IMR-90 (cell line): ENCODE measurements around the gene DET1. TPM values are rescaled to one million over a fixed set of nuclear protein-coding genes. Genes with fewer than 3 reads are reported as not detected.
A peak's percentile ranks its signal among the peaks of the same experiment; 100 is the strongest.

Experiments used
- ATAC-seq: fragments of 200-7000 bp; cut with Tn5 transposase; 2 replicates; pipeline ENCODE4 v1.9.1; 2020; ENCODE audit warnings: low read depth, mild to moderate bottlenecking, moderate library complexity
- BruUV-seq: library from RNA; stranded (reverse); fragments of 400-500 nt; replicated peaks from 2 replicates; lab custom pipeline; 2021; lab: Mats Ljungman, UMichigan
- CTCF ChIA-PET: fragments of 300-600 bp; formaldehyde crosslinking; extraction: SDS; loops from one replicate; lab custom pipeline; 2021; ENCODE audit warnings: antibody characterized with exemption; lab: Yijun Ruan, JAX
- POLR2A ChIA-PET: fragments of 300-600 bp; sonication (Branson Sonifier 250); formaldehyde crosslinking; loops from one replicate; lab custom pipeline; 2022; ENCODE audit warnings: antibody characterized with exemption; ENCODE audit not compliant: unreplicated experiment; lab: Charles Lee
- DNase-seq: peaks from one replicate; pipeline ENCODE4 v3.0.0; 2013
- H2AFZ ChIP-seq: replicated peaks from 2 replicates; pipeline ENCODE3; 2013; ENCODE audit warnings: low read length, mild to moderate bottlenecking; ENCODE audit not compliant: poor library complexity
- H2AK5ac ChIP-seq: 2 replicates; pipeline ENCODE4 v1.6.1; 2013; ENCODE audit warnings: low read depth, low read length, inconsistent platforms
- H2AK9ac ChIP-seq: replicated peaks from 2 replicates; pipeline ENCODE3; 2013; ENCODE audit warnings: mild to moderate bottlenecking, low read depth, low read length, moderate library complexity; ENCODE audit not compliant: poor library complexity
- H2BK120ac ChIP-seq: 2 replicates; pipeline ENCODE4 v1.6.1; 2013; ENCODE audit warnings: low read depth, low read length, inconsistent platforms
- H2BK15ac ChIP-seq: 3 replicates; pipeline ENCODE4 v1.6.1; 2013; ENCODE audit warnings: low read depth, low read length, inconsistent platforms
- H2BK20ac ChIP-seq: 2 replicates; pipeline ENCODE4 v1.6.1; 2013; ENCODE audit warnings: low read depth, mild to moderate bottlenecking, inconsistent platforms, low read length, moderate library complexity
- H2BK5ac ChIP-seq: 2 replicates; pipeline ENCODE4 v1.6.1; 2013; ENCODE audit warnings: mild to moderate bottlenecking, low read depth, low read length, inconsistent platforms; ENCODE audit not compliant: poor library complexity, severe bottlenecking
- H3K14ac ChIP-seq: replicated peaks from 2 replicates; pipeline ENCODE4 v1.6.1; 2013; ENCODE audit warnings: low read depth, low read length, inconsistent platforms
- H3K18ac ChIP-seq: 2 replicates; pipeline ENCODE4 v1.6.1; 2013; ENCODE audit warnings: low read depth, low read length, control low read depth
- H3K23ac ChIP-seq: 2 replicates; pipeline ENCODE4 v1.6.1; 2013; ENCODE audit warnings: low read depth, low read length, inconsistent platforms
- H3K27ac ChIP-seq: 2 replicates; pipeline ENCODE4 v1.5.1; 2013; ENCODE audit warnings: mild to moderate bottlenecking, control low read depth, low read length; ENCODE audit not compliant: insufficient read depth
- H3K27me3 ChIP-seq: 2 replicates; pipeline ENCODE4 v1.6.1; 2013; ENCODE audit warnings: low read length; ENCODE audit not compliant: control insufficient read depth, insufficient read depth
- H3K36me3 ChIP-seq: 2 replicates; pipeline ENCODE4 v1.6.1; 2013; ENCODE audit warnings: low read length, mixed read lengths; ENCODE audit not compliant: control insufficient read depth, insufficient read depth
- H3K4ac ChIP-seq: 2 replicates; pipeline ENCODE4 v1.6.1; 2013; ENCODE audit warnings: low read depth, low read length, inconsistent platforms
- H3K4me1 ChIP-seq: 2 replicates; pipeline ENCODE4 v1.6.1; 2013; ENCODE audit warnings: low read length, mixed read lengths; ENCODE audit not compliant: control insufficient read depth, insufficient read depth
- H3K4me2 ChIP-seq: 2 replicates; pipeline ENCODE4 v1.6.1; 2013; ENCODE audit warnings: low read depth, mild to moderate bottlenecking, control low read depth, low read length, moderate library complexity
- H3K4me3 ChIP-seq: 2 replicates; pipeline ENCODE4 v1.5.1; 2013; ENCODE audit warnings: low read depth, mild to moderate bottlenecking, control low read depth, low read length, moderate library complexity; ENCODE audit not compliant: insufficient read depth
- H3K56ac ChIP-seq: 2 replicates; pipeline ENCODE4 v1.6.1; 2013; ENCODE audit warnings: low read length, inconsistent platforms; ENCODE audit not compliant: insufficient read depth; ENCODE audit errors: extremely low read depth
- H3K79me1 ChIP-seq, 2 experiments: 2 replicates each; pipeline ENCODE4 v1.6.1; 2013; ENCODE audit warnings: low read length in 2 of 2, inconsistent platforms in 1 of 2, low read depth in 1 of 2
- H3K9ac ChIP-seq: 2 replicates; pipeline ENCODE4 v1.6.1; 2013; ENCODE audit warnings: low read depth, low read length, control low read depth
- H3K9me1 ChIP-seq: 2 replicates; pipeline ENCODE4 v1.6.1; 2013; ENCODE audit warnings: low read length, inconsistent platforms; ENCODE audit not compliant: insufficient read depth
- H3K9me3 ChIP-seq: 2 replicates; pipeline ENCODE4 v1.6.1; 2013; ENCODE audit warnings: low read length; ENCODE audit not compliant: control insufficient read depth, insufficient read depth
- H4K20me1 ChIP-seq: 2 replicates; pipeline ENCODE4 v1.6.1; 2013; ENCODE audit warnings: low read length, inconsistent platforms; ENCODE audit not compliant: insufficient read depth
- H4K5ac ChIP-seq: 2 replicates; pipeline ENCODE4 v1.6.1; 2013; ENCODE audit warnings: mild to moderate bottlenecking, low read depth, low read length, control low read depth
- H4K8ac ChIP-seq, 2 experiments: 2 replicates each; pipeline ENCODE4 v1.6.1; 2013; ENCODE audit warnings: low read depth in 2 of 2, low read length in 2 of 2, control low read depth in 1 of 2, inconsistent platforms in 1 of 2
- H4K91ac ChIP-seq: 2 replicates; pipeline ENCODE4 v1.6.1; 2013; ENCODE audit warnings: low read depth, low read length, inconsistent platforms; ENCODE audit not compliant: insufficient read depth
- BHLHE40 ChIP-seq: fragments of 150-350 bp; IDR thresholded peaks from 2 replicates; pipeline ENCODE4 v1.6.1; 2016; ENCODE audit warnings: mild to moderate bottlenecking, low read depth, low read length
- CEBPB ChIP-seq: IDR thresholded peaks from 2 replicates; pipeline ENCODE4 v1.6.1; 2012; ENCODE audit warnings: low read depth, low read length, improper control_type of control experiment
- CHD1 ChIP-seq: IDR thresholded peaks from 2 replicates; pipeline ENCODE4 v1.6.1; 2012; ENCODE audit warnings: low read depth, low read length, improper control_type of control experiment
- CTCF ChIP-seq: conservative IDR thresholded peaks from 2 replicates; pipeline ENCODE4 v1.5.1; 2012; ENCODE audit warnings: mild to moderate bottlenecking, low read depth, low read length, improper control_type of control experiment
- ELK1 ChIP-seq: fragments of 150-350 bp; IDR thresholded peaks from 2 replicates; pipeline ENCODE4 v1.6.1; 2016; ENCODE audit warnings: low read depth, mild to moderate bottlenecking, low read length, moderate library complexity, borderline replicate concordance
- FOS ChIP-seq: fragments of 150-350 bp; IDR thresholded peaks from 2 replicates; pipeline ENCODE4 v1.6.1; 2016; ENCODE audit warnings: low read depth, low read length
- MAFK ChIP-seq: IDR thresholded peaks from 2 replicates; pipeline ENCODE4 v1.6.1; 2012; ENCODE audit warnings: low read depth, low read length, improper control_type of control experiment
- MAZ ChIP-seq: IDR thresholded peaks from 2 replicates; pipeline ENCODE4 v1.6.1; 2012; ENCODE audit warnings: low read depth, mild to moderate bottlenecking, low read length, improper control_type of control experiment, moderate library complexity, borderline replicate concordance
- MXI1 ChIP-seq: IDR thresholded peaks from 2 replicates; pipeline ENCODE4 v1.6.1; 2012; ENCODE audit warnings: low read depth, mild to moderate bottlenecking, low read length, moderate library complexity, borderline replicate concordance
- NFE2L2 ChIP-seq: fragments of 150-350 bp; IDR thresholded peaks from 2 replicates; pipeline ENCODE4 v1.6.1; 2016; ENCODE audit warnings: low read depth, mild to moderate bottlenecking, low read length
- POLR2A ChIP-seq: IDR thresholded peaks from 2 replicates; pipeline ENCODE4 v1.6.1; 2012; ENCODE audit warnings: mild to moderate bottlenecking, low read depth, low read length
- RAD21 ChIP-seq: IDR thresholded peaks from 2 replicates; pipeline ENCODE4 v1.6.1; 2012; ENCODE audit warnings: low read length, improper control_type of control experiment
- RCOR1 ChIP-seq: IDR thresholded peaks from 2 replicates; pipeline ENCODE4 v1.6.1; 2012; ENCODE audit warnings: mild to moderate bottlenecking, low read length, improper control_type of control experiment; ENCODE audit not compliant: insufficient replicate concordance
- RFX5 ChIP-seq: IDR thresholded peaks from 2 replicates; pipeline ENCODE4 v1.8.0; 2012; ENCODE audit warnings: low read depth, mild to moderate bottlenecking, low read length, moderate library complexity
- SMC3 ChIP-seq: fragments of 150-350 bp; IDR thresholded peaks from 2 replicates; pipeline ENCODE4 v1.6.1; 2016; ENCODE audit warnings: low read depth, mild to moderate bottlenecking, antibody characterized with exemption, low read length, moderate library complexity
- USF2 ChIP-seq: fragments of 150-350 bp; IDR thresholded peaks from 2 replicates; pipeline ENCODE4 v1.6.1; 2017; ENCODE audit warnings: mild to moderate bottlenecking, antibody characterized with exemption, low read length, low read depth
- WGBS, 2 experiments: methylation state at CpG; one replicate each; pipeline versions ENCODE4 v1.1.5 to v1.1.7; 2013; ENCODE audit warnings: missing lambda C conversion rate in 2 of 2; ENCODE audit not compliant: insufficient read length in 1 of 2; ENCODE audit errors: extremely low coverage in 2 of 2; 5-methylcytosine and 5-hydroxymethylcytosine counted together
- dilution Hi-C: fragments of 300-500 bp; cut with HindIII; formaldehyde crosslinking; loops from one replicate; pipeline ENCODE4 v1.14.3; 2018; ENCODE audit warnings: low sequenced_read_pairs; ENCODE audit not compliant: unreplicated experiment
- in situ Hi-C: fragments of 300-500 bp; cut with MboI; formaldehyde crosslinking; loops from 3 replicates; pipeline ENCODE4 v1.14.3; 2019; ENCODE audit warnings: low sequenced_read_pairs, inconsistent platforms, mixed read lengths
- intact Hi-C: fragments of 100-400 bp; cut with micrococcal nuclease; formaldehyde crosslinking; loops from 2 replicates; pipeline ENCODE4 v1.10.0; 2022
- polyA plus RNA-seq, 3 experiments: library from polyadenylated mRNA; depleted of rRNA; stranded (reverse); fragments of >200 nt; gene quantifications; 2 replicates each; pipeline ENCODE4 v1.2.3, GENCODE V29; 2012; ENCODE audit warnings: low replicate concordance in 1 of 3
- total RNA-seq: library from RNA; depleted of rRNA; stranded (reverse); fragments of >200 nt; gene quantifications from 2 replicates; pipeline ENCODE4 v1.2.3, GENCODE V29; 2012

DET1 gene
- total and polyA plus RNA-seq, 2 of the 4 experiments (the other 2 are of a cell fraction), result 5.6 to 9.1 TPM

- Histone ChIP-seq H3K36me3 (peaks cover 12% of the 10 kb centered on the region), H3K4me1 (peaks cover 9% of the 10 kb centered on the region), H3K27ac (0 out of 2 replicates have a peak overlapping the region, but pooled peaks have one; percentile 24), H2AK9ac (no peak overlapping the region), H3K4me2 (peak overlapping the region; percentile 88), H2BK120ac (peak overlapping the region; percentile 33; the same call in 1 of the 2 replicates), H3K56ac (no peak overlapping the region), H2BK15ac (no peak overlapping the region), H3K23ac (no peak overlapping the region), H4K91ac (no peak overlapping the region), H2AK5ac (peak overlapping the region; percentile 40; the same call in 1 of the 2 replicates), H2AFZ (no peak overlapping the region), H3K9ac (no peak overlapping the region), H4K5ac (no peak overlapping the region; the same call in 1 of the 2 replicates), H3K18ac (peak overlapping the region; percentile 73; the same call in 1 of the 2 replicates), H3K4ac (peak overlapping the region; percentile 33; the same call in 1 of the 2 replicates), H3K9me3 (no peaks in the 10 kb centered on the region), H3K27me3 (no peaks in the 10 kb centered on the region), H2BK20ac (peak overlapping the region; percentile 34; the same call in 1 of the 2 replicates), H3K4me3 (no peak overlapping the region), H4K8ac (no peak overlapping the region), H3K14ac (0 out of 2 replicates have a peak overlapping the region, but pooled peaks have one; percentile 36), H2BK5ac (peak overlapping the region; percentile 40), H4K20me1 (no peaks in the 10 kb centered on the region), H3K79me1 (peaks cover 0 to 7% of the 10 kb centered on the region in 2 experiments; a peak in 1 of 4 replicates), H3K9me1 (peaks cover 6% of the 10 kb centered on the region; the same call in 1 of the 2 replicates)
- BruUV-seq, result no TSS peak
- intact Hi-C loops (no loop called here), in situ Hi-C loops (no loop called here), dilution Hi-C loops (no loop called here)
- ChIA-PET POLR2A (no interaction called here), CTCF (no interaction called here)
- TF ChIP-seq POLR2A (no peak), BHLHE40 (no peak), RCOR1 (no peak), RAD21 (no peak), NFE2L2 (no peak), SMC3 (no peak), CEBPB (no peak), MAFK (no peak), CHD1 (no peak), FOS (no peak), ELK1 (no peak), USF2 (no peak), CTCF (no peak), MXI1 (no peak), RFX5 (no peak), MAZ (no peak)
- WGBS, 2 experiments, result no CpG with 5 or more reads among the region's 3 CpGs
- DNase-seq, result no peak
- 0 out of 2 replicates have a peak, but pooled peaks have one; percentile 35 for ATAC-seq
Observed at GRCh38 chr15:88512078-88512477, 34.4 kb downstream of the DET1 start.
